Natural killer cell (primary cell): ENCODE measurements around the gene ZCCHC17. TPM values are rescaled to one million over a fixed set of nuclear protein-coding genes. Genes with fewer than 3 reads are reported as not detected.
A peak's percentile ranks its signal among the peaks of the same experiment; 100 is the strongest.
"Not testable (repeated sequence)": the region's sequence is repeated elsewhere in the genome, so short reads cannot be mapped to it uniquely, and the experiment has no call there.

Source experiments
- ATAC-seq, 3 donors: fragments of 150-1000 bp in 2 of 3; fragments of 200-7000 bp in 1 of 3; cut with Tn5 transposase; 1 replicate in 1 of 3; 2 replicates in 2 of 3; pipeline ENCODE4 v1.10.0; 2021; ENCODE audit warnings: mild to moderate bottlenecking in 2 of 3, moderate library complexity in 2 of 3
- DNase-seq, 2 donors: peaks; one replicate each; pipeline versions ENCODE4 v3.0.0 to v3.0.0-alpha.2; 2013 to 2021; ENCODE audit warnings: mixed read lengths in 1 of 2
- H3K27ac ChIP-seq: one replicate; pipeline ENCODE4 v1.5.1; 2013; ENCODE audit warnings: mild to moderate bottlenecking, low read length
- H3K27me3 ChIP-seq: one replicate; pipeline ENCODE4 v1.6.1; 2013; ENCODE audit warnings: low read length; ENCODE audit not compliant: control insufficient read depth, insufficient read depth
- H3K36me3 ChIP-seq: one replicate; pipeline ENCODE4 v1.6.1; 2013; ENCODE audit warnings: low read length; ENCODE audit not compliant: control insufficient read depth, insufficient read depth
- H3K4me1 ChIP-seq: one replicate; pipeline ENCODE4 v1.6.1; 2013; ENCODE audit warnings: low read length; ENCODE audit not compliant: control insufficient read depth, insufficient read depth
- H3K4me3 ChIP-seq: one replicate; pipeline ENCODE4 v1.5.1; 2013; ENCODE audit warnings: low read length
- H3K9me3 ChIP-seq: one replicate; pipeline ENCODE4 v1.6.1; 2013; ENCODE audit warnings: low read length; ENCODE audit not compliant: control insufficient read depth, insufficient read depth
- H3K27ac Mint-ChIP-seq, 2 donors: one replicate each; pipeline ENCODE4 v1.8.0; 2022; ENCODE audit warnings: mild to moderate bottlenecking in 2 of 2, mixed read lengths in 2 of 2, moderate library complexity in 1 of 2
- H3K27me3 Mint-ChIP-seq, 2 donors: one replicate each; pipeline ENCODE4 v1.8.0; 2022; ENCODE audit warnings: low read depth in 2 of 2, mixed read lengths in 2 of 2
- H3K36me3 Mint-ChIP-seq: one replicate; pipeline ENCODE4 v1.8.0; 2022; ENCODE audit warnings: mixed read lengths
- H3K4me1 Mint-ChIP-seq, 2 donors: one replicate each; pipeline ENCODE4 v1.8.0; 2022; ENCODE audit warnings: mixed read lengths in 2 of 2
- H3K4me3 Mint-ChIP-seq: one replicate; pipeline ENCODE4 v1.8.0; 2022; ENCODE audit warnings: mild to moderate bottlenecking, moderate library complexity, mixed read lengths
- H3K9me3 Mint-ChIP-seq, 2 donors: one replicate each; pipeline ENCODE4 v1.8.0; 2022; ENCODE audit warnings: mixed read lengths in 2 of 2
- CTCF ChIP-seq: fragments of 200-600 bp; IDR thresholded peaks from one replicate; pipeline ENCODE4 v1.8.0; 2022; ENCODE audit warnings: antibody characterized with exemption
- WGBS: methylation state at CpG from one replicate; pipeline ENCODE4 v1.1.7; 2013; ENCODE audit warnings: missing lambda C conversion rate; ENCODE audit not compliant: insufficient coverage; 5-methylcytosine and 5-hydroxymethylcytosine counted together
- intact Hi-C: fragments of 100-400 bp; cut with micrococcal nuclease; formaldehyde crosslinking; loops from one replicate; pipeline ENCODE4 v1.14.2; 2022
- total RNA-seq, 4 donors: library from RNA; stranded (reverse); fragments of 120-200 nt in 1 of 4; gene quantifications; one replicate each; pipeline versions ENCODE4 v1.2.3 to v1.2.4, GENCODE V29; 2013 to 2022

Gene ZCCHC17
- total RNA-seq, 3 donors from 2014 or later (not counting 1 experiment from before 2014, with no cell fraction given), result 24.1 to 31.1 (median 27.8) TPM

DNA sequence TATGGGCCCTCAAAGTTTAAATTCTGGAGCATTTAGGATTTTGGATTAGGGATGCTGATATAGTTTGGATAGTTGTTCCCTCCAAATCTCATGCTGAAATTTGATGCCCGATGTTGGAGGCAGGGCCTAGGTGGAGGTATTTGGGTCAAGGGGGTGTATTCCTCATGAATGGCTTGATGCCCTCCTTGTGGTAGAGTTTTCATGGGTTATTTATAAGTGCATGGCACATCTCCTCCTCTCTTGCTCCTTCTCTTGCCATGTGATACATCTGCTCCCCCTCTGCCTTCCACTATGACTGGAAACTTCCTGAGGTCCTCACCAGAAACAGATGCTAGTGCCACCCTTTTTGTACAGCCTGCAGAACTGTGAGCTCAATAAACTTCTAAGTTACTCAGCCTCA lies 39.6 kb upstream of the ZCCHC17 start:
- peaks cover 6% of the 10 kb centered on the region for H3K36me3 Mint-ChIP-seq
- no peaks in the 10 kb centered on the region for H3K27me3 Mint-ChIP-seq
- H3K9me3 Mint-ChIP-seq, result no peaks in the 10 kb centered on the region
- no peaks in the 10 kb centered on the region for H3K27me3 ChIP-seq
- no peaks in the 10 kb centered on the region for H3K4me1 Mint-ChIP-seq
- no peaks in the 10 kb centered on the region for H3K4me1 ChIP-seq
- H3K36me3 ChIP-seq, result peaks cover 39% of the 10 kb centered on the region
- H3K4me3 Mint-ChIP-seq, result no peak overlapping the region
- WGBS, result 87% methylated on average over 1 of the region's 1 CpG
- no peak overlapping the region for H3K27ac ChIP-seq
- ATAC-seq (no peak), DNase-seq (no peak)
- intact Hi-C loops, result no loop called here
- H3K27ac Mint-ChIP-seq, result no peak overlapping the region
- H3K9me3 ChIP-seq, result no peaks in the 10 kb centered on the region
- H3K4me3 ChIP-seq, result no peak overlapping the region
- no peak for TF ChIP-seq CTCF

DNA sequence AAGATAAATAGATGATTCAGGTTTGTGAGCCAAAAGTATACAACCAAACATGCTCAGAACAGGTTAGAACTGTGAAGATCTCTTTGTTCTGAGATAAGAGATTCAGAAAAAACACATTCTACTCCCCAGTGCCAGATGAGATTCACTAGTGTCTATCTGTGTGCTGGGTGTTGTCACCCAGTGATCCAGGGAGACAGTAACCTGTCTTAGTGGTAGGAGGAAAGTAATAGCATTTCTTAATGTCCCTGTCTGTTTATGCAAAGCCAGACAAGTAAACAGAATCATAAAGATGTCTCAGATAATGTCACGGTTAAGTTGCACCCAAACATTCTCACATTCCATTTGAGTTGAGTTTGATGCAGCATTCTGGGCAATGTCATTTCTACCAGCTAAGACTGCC lies 38.3 kb upstream of the ZCCHC17 start:
- TF ChIP-seq CTCF, result no peak
- no peak overlapping the region for H3K4me3 ChIP-seq
- Mint-ChIP-seq H3K27ac (peak overlapping the region in 1 of 2 donors; percentile 22), H3K9me3 (no peaks in the 10 kb centered on the region), H3K4me3 (no peak overlapping the region), H3K36me3 (peaks cover 6% of the 10 kb centered on the region), H3K27me3 (no peaks in the 10 kb centered on the region), H3K4me1 (no peaks in the 10 kb centered on the region)
- intact Hi-C loops, result no loop called here
- DNase-seq, result no peak
- WGBS, result 89% methylated on average over 1 of the region's 1 CpG
- H3K27me3 ChIP-seq, result no peaks in the 10 kb centered on the region
- no peak overlapping the region for H3K27ac ChIP-seq
- no peaks in the 10 kb centered on the region for H3K9me3 ChIP-seq
- H3K4me1 ChIP-seq, result no peaks in the 10 kb centered on the region
- H3K36me3 ChIP-seq, result peaks cover 43% of the 10 kb centered on the region
- no peak for ATAC-seq

GRCh38 chr1:31259746-31260145 lies 37.1 kb upstream of the ZCCHC17 start:
- Histone ChIP-seq H3K27ac (no peak overlapping the region), H3K27me3 (no peaks in the 10 kb centered on the region), H3K9me3 (no peaks in the 10 kb centered on the region), H3K4me1 (no peaks in the 10 kb centered on the region), H3K4me3 (no peak overlapping the region), H3K36me3 (peaks cover 52% of the 10 kb centered on the region)
- no peak for DNase-seq
- TF ChIP-seq CTCF, result no peak
- ATAC-seq, result no peak
- peaks cover 6% of the 10 kb centered on the region for H3K36me3 Mint-ChIP-seq
- H3K27ac Mint-ChIP-seq, result no peak overlapping the region
- no peaks in the 10 kb centered on the region for H3K27me3 Mint-ChIP-seq
- intact Hi-C loops, result no loop called here
- 100% methylated on average over 3 of the region's 3 CpGs for WGBS
- H3K4me3 Mint-ChIP-seq, result no peak overlapping the region
- H3K9me3 Mint-ChIP-seq, result no peaks in the 10 kb centered on the region
- no peaks in the 10 kb centered on the region for H3K4me1 Mint-ChIP-seq

DNA sequence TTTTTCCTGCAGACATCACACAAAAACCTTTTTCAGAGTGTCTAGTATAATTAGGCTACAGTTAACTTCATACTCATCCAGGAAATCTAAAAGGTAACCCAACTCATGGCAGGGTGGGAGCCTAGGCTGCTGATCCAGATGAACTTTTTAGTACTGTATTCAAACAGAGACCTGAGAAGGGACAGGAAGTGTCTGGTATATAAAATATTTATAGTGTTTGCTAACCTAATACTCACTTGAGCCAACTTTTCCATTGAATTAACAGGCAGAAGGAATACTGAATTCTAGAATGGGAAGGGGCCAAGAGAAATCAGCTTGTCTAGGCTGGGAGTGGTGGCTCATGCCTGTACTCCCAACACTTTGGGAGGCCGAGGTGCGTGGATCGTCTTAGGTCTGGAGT lies 34.9 kb upstream of the ZCCHC17 start:
- Histone ChIP-seq H3K27me3 (no peaks in the 10 kb centered on the region), H3K27ac (no peak overlapping the region), H3K4me3 (no peak overlapping the region), H3K36me3 (peaks cover 67% of the 10 kb centered on the region), H3K9me3 (no peaks in the 10 kb centered on the region), H3K4me1 (no peaks in the 10 kb centered on the region)
- WGBS, result 100% methylated on average over 3 of the region's 3 CpGs
- Mint-ChIP-seq H3K36me3 (peaks cover 18% of the 10 kb centered on the region), H3K4me3 (no peak overlapping the region), H3K27ac (no peak overlapping the region), H3K4me1 (no peaks in the 10 kb centered on the region), H3K27me3 (no peaks in the 10 kb centered on the region), H3K9me3 (no peaks in the 10 kb centered on the region)
- intact Hi-C loops, result no loop called here
- TF ChIP-seq CTCF, result no peak
- DNase-seq (no peak), ATAC-seq (no peak)

DNA sequence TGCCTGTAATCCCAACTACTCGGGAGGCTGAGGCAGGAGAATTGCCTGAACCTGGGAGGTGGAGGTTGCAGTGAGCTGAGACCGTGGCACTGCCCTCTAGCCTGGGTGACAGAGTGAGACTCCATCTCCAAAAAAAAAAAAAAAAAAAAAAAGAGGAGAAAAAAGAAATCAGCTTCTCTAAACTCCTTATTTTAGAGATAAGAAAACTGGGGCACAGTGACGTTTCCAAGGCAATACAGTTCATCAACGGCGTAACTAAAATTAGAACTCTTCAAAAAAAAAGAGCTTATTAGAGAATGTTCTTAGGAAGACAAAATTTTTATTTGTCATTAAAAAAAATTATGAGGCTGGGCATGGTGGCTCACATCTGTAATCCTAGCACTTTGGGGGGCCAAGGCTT lies 34.4 kb upstream of the ZCCHC17 start:
- H3K27me3 ChIP-seq, H3K4me1 Mint-ChIP-seq, DNase-seq, H3K27me3 Mint-ChIP-seq, H3K27ac Mint-ChIP-seq, ATAC-seq, H3K27ac ChIP-seq, H3K4me3 ChIP-seq, H3K4me3 Mint-ChIP-seq, H3K4me1 ChIP-seq, intact Hi-C loops, H3K9me3 Mint-ChIP-seq, H3K9me3 ChIP-seq: not testable (repeated sequence)
- H3K36me3 ChIP-seq, result peaks cover 67% of the 10 kb centered on the region
- WGBS, result 94% methylated on average over 4 of the region's 5 CpGs
- H3K36me3 Mint-ChIP-seq, result peaks cover 23% of the 10 kb centered on the region
